GM21825 (cell line): ENCODE data around the gene DCUN1D1.

Source experiments
- ATAC-seq: cut with Tn5 transposase; IDR thresholded peaks from one replicate; pipeline ENCODE4 v1.9.1; 2021; ENCODE audit warnings: mild to moderate bottlenecking, moderate library complexity; ENCODE audit not compliant: unreplicated experiment

The DCUN1D1 gene

GRCh38 chr3:182937293-182938051, 42.9 kb downstream of the DCUN1D1 start:
- peak; percentile 80 for ATAC-seq

GRCh38 chr3:182936918-182937285, 43.4 kb downstream of the DCUN1D1 start:
- ATAC-seq, result no peak

- ATAC-seq, result no peak
Observed at GRCh38 chr3:182936239-182936917, 44.0 kb downstream of the DCUN1D1 start.

DNA sequence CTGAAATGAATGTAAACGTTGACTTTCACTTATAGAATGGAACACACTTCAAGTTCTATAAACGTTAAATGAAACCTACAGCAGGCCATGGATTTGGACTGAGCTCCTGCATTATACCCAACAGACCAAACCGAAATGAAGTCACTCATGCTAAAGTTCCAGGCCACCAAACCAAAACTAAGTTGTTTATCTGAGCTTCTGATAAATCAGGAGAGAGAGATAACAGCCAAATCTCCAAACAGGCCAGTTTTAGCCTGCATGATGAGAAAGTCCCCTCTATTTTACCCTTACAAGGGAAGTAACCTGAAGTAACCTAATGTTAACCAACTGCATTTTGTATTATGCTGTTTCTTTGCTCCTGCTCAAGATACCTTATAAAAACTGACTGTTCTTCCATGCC, 44.5 kb downstream of the DCUN1D1 start:
- no peak for ATAC-seq

DNA sequence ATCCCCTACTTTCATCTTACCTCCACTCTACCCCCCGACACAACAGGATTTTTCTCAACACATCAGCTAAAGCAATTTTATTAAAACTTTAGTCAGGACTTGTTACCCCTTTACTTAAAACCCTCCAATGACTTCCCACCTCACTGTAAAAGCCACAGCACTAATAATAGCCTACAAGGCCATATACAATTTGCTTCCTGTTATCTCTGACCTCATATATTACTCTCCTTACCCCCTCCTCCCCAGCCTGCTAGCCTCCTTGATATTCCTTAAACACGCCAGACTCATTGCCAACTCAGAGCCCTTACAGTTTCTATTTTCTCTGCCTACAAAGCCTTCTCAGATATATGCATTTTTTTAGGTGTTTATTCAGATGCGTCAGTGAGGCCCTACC, 54.4 kb downstream of the DCUN1D1 start:
- ATAC-seq, result no peak

- peak; percentile 95 for ATAC-seq
Observed at GRCh38 chr3:182925330-182925943, 54.9 kb downstream of the DCUN1D1 start.

GRCh38 chr3:182921665-182922355, 58.5 kb downstream of the DCUN1D1 start:
- no peak for ATAC-seq

GRCh38 chr3:182920515-182921084, 59.7 kb downstream of the DCUN1D1 start:
- no peak for ATAC-seq

DNA sequence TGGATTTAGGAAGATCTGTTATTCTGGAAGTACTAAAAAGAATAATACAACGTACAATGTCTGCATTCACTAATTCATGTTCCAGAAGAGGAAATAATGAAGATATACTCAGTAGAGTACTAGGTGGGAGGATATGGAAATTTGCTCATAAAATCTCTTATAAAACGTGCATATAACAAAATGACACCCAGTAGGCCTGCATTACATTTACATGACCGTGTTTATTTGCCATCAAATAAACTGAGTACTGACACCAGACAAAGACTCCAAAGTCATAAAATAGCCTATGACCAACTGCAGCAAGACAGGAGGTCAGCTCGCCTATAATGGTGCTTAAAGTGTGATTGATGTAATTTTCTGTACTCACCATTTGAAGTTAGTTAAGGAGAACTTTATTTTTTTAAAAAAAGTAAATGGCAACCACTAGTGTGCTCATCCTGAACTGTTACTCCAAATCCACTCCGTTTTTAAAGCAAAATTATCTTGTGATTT, 60.4 kb downstream of the DCUN1D1 start:
- no peak for ATAC-seq

GRCh38 chr3:182917134-182917533, 63.2 kb downstream of the DCUN1D1 start:
- no peak for ATAC-seq

GRCh38 chr3:182914341-182914740, 66.0 kb downstream of the DCUN1D1 start:
- ATAC-seq, result peak; percentile 41

- ATAC-seq, result peak; percentile 94
Observed at GRCh38 chr3:182913889-182914288, 66.4 kb downstream of the DCUN1D1 start.

DNA sequence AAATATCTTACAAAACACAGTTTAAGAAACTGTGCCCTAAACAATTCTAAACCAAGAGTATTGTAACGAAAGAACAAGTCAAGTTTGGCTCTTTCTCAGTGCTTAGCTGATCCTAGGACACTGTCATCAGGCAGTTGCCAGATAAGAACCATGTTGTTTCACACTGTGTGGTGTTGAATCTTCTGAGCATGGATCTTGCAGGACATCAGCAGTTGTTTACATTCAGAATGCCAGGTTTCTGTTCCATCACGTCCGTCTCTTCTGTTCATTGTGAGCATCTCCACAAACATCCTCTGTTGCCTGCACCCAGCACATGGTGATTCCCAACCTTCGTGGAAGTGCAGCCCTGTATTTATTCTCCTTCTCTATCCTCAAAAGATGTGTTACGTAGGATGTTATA, 67.9 kb downstream of the DCUN1D1 start:
- no peak for ATAC-seq

DNA sequence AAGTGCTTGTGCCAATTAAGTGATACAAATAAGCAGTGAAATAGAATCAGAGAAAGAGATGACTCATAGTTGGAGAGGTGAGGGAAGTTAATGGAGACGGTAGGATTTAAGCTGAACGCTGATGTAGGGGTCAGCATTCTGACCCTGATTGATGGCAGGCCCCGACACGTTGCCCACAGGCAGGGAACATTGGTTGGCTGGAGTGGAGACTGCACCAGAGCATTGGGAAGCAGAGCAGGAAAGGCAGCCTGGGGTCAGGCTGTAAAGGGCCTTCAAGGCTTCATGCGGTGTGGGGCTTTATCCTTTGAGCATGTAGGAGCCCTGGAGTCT, 68.6 kb downstream of the DCUN1D1 start:
- ATAC-seq, result no peak

- no peak for ATAC-seq
Observed at GRCh38 chr3:182910936-182911781, 69.2 kb downstream of the DCUN1D1 start.

DNA sequence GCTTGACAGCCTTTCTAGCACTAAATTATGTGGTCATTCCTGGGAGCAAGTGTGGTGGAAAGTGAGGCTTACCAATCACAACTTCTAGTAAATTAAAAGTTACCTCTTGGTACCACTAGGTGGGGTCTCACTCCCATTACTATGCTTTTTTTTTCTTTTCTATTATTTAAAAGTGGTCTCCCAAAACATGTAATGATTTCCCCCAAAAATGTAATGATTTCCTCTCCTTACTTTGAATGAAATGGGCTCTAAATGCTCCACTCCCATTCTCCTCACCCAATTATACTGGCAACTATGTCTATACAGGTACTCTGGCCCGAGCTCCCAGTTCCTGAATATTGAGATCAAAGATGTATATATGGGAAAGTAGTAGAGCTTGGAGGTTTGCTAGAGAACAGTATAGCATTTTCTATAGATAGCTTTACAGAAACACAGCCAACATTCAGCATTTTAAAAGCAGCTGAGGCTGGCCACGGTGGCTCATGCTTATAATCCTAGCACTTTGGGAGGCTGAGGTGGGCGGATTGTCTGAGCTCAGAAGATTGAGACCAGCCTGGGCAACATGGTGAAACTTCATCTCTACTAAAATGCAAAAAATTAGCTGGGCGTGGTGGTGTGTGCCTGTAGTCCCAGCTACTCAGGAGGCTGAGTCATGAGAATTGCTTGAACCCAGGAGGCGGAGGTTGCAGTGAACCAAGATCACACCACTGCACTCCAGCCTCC, 70.9 kb downstream of the DCUN1D1 start:
- no peak for ATAC-seq

DNA sequence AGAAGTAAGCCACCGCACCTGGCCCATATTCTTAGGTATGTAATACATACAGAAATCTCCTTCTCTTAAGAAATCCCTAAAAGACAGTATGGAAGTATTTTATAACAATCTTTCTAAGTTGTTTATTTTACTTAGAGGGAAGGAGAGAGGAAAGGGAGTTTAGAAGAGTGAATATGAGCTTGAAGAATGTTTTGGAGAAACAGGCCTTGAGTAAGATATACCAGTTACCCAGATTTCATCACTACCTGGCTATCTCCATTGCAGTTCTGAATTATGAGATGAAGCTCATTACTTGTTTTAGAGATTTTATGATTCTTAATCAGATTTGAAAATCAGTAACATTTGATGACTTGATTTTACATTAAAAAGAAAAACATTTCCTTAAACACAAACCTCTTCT, 71.9 kb downstream of the DCUN1D1 start:
- ATAC-seq, result no peak

GRCh38 chr3:182906036-182906435, 74.3 kb downstream of the DCUN1D1 start:
- ATAC-seq, result no peak

DNA sequence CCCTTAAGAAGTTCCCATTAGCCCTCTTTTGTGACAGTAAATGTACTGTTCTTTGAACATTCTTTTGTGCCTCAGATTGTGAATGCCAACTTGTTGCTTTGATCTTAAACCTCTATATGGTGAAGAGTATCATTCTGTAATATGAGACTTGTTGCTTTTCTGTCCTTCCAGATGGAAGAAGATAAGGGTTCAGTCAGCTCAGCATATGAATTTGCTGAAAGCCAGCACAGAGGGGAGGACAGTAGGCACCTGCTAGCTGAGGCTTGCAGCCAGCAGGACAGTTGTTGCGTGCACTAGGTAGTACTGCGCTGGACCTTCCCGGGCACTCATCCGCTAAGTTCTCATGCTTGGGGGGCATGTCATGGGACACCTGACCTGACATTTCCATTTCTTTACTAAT, 74.7 kb downstream of the DCUN1D1 start:
- ATAC-seq, result no peak

GRCh38 chr3:182904164-182904563, 76.2 kb downstream of the DCUN1D1 start:
- ATAC-seq, result no peak
